SK-N-MC (cell line): ENCODE data around the gene ADCY4.

Experiments
- EZH2 ChIP-seq: fragments of 200-600 bp; sonication (generic); IDR thresholded peaks from one replicate; pipeline ENCODE4 v1.6.1; 2017; ENCODE audit warnings: antibody characterized with exemption
- POLR2AphosphoS5 ChIP-seq: IDR thresholded peaks from 2 replicates; pipeline ENCODE4 v1.6.1; 2012; ENCODE audit warnings: mild to moderate bottlenecking, low read depth, low read length, borderline replicate concordance

DNA sequence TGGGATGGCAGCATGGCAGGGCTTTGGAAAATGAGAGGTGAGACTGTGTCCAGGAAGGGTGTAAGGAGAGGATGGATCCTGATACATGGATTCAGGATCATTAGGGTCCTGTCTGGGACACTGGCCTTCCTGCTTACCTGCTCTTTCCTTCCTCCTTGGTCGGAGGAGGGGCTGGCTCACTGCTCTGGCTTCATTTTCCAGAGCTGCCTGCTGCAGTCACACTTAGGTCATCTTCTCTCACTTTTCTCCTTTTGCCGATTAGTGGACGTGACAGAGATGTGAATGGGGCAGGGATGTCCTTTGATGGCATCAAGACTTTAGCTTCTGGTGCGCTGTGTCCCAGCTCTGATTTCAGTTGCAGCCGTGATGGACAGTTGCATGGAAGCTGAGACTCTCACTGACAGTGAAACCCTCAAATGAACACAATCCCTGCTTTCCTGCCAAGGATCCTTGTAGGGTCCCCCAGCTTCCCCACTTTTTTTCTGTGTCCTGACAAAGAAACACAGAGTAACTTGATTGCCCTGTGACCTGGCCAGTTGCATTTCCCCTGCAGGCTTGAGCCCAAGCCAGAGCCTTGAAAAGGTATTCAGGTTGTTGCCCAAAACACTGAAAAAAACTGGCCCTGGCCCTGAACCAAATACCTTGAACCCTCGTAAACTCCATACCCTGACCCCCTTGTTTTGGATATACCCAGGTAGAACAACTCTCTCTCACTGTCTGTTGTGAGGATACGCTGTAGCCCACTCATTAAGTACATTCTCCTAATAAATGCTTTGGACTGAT, 26.3 kb downstream of the ADCY4 start:
- TF ChIP-seq EZH2, result no peak
- TF ChIP-seq POLR2AphosphoS5, result no peak
